GM18519 (cell line): ENCODE data around the gene ZC3H12D.
A peak's percentile ranks its signal among the peaks of the same experiment; 100 is the strongest.
"Not testable (repeated sequence)": the region's sequence is repeated elsewhere in the genome, so short reads cannot be mapped to it uniquely, and the experiment has no call there.

Source experiments
- ATAC-seq: cut with Tn5 transposase; IDR thresholded peaks from one replicate; pipeline ENCODE4 v1.9.1; 2021; ENCODE audit warnings: mild to moderate bottlenecking, moderate library complexity; ENCODE audit not compliant: unreplicated experiment, low FRiP score

The ZC3H12D gene

GRCh38 chr6:149445095-149445466, 39.7 kb downstream of the ZC3H12D start:
- ATAC-seq, result no peak

- not testable (repeated sequence) for ATAC-seq
Measured at GRCh38 chr6:149444360-149445094, 40.3 kb downstream of the ZC3H12D start.

- no peak for ATAC-seq
Measured at GRCh38 chr6:149443411-149444181, 41.2 kb downstream of the ZC3H12D start.

GRCh38 chr6:149441740-149442139, 43.1 kb downstream of the ZC3H12D start:
- no peak for ATAC-seq

- no peak for ATAC-seq
Measured at GRCh38 chr6:149440735-149441671, 43.8 kb downstream of the ZC3H12D start.

GRCh38 chr6:149439626-149440025, 45.2 kb downstream of the ZC3H12D start:
- ATAC-seq, result no peak

GRCh38 chr6:149438855-149439254, 46.0 kb downstream of the ZC3H12D start:
- no peak for ATAC-seq

GRCh38 chr6:149437212-149437611, 47.6 kb downstream of the ZC3H12D start:
- ATAC-seq, result no peak

GRCh38 chr6:149436647-149437046, 48.2 kb downstream of the ZC3H12D start:
- no peak for ATAC-seq

- ATAC-seq, result no peak
Measured at GRCh38 chr6:149435919-149436586, 48.8 kb downstream of the ZC3H12D start.

GRCh38 chr6:149433881-149434280, 50.9 kb downstream of the ZC3H12D start:
- ATAC-seq, result no peak

GRCh38 chr6:149433405-149433804, 51.4 kb downstream of the ZC3H12D start:
- no peak for ATAC-seq

GRCh38 chr6:149431905-149432775, 52.7 kb downstream of the ZC3H12D start:
- peak; percentile 72 for ATAC-seq

GRCh38 chr6:149429427-149430360, 55.1 kb downstream of the ZC3H12D start:
- ATAC-seq, result no peak

GRCh38 chr6:149428606-149429005, 56.2 kb downstream of the ZC3H12D start:
- ATAC-seq, result no peak

GRCh38 chr6:149425754-149426153, 59.1 kb downstream of the ZC3H12D start:
- ATAC-seq, result no peak

- ATAC-seq, result no peak
Measured at GRCh38 chr6:149425224-149425623, 59.6 kb downstream of the ZC3H12D start.

GRCh38 chr6:149423964-149424440, 60.8 kb downstream of the ZC3H12D start:
- ATAC-seq, result no peak
